Loucy (cell line): ENCODE results near the gene ACTG1.

Source experiments
- H2AFZ ChIP-seq: fragments of 200-600 bp; sonication (generic); 2 replicates; pipeline ENCODE4 v1.6.0; 2016; ENCODE audit warnings: antibody characterized with exemption, mild to moderate bottlenecking, low read length, moderate library complexity
- H3F3A ChIP-seq: fragments of 200-600 bp; 2 replicates; pipeline ENCODE4 v1.6.0; 2016; ENCODE audit warnings: antibody characterized with exemption, low read depth, mild to moderate bottlenecking
- H3K27me3 ChIP-seq: fragments of 200-600 bp; sonication (generic); 2 replicates; pipeline ENCODE4 v1.6.1; 2014; ENCODE audit warnings: low read length, mild to moderate bottlenecking; ENCODE audit not compliant: insufficient read depth, poor library complexity, severe bottlenecking
- H3K36me3 ChIP-seq: fragments of 200-600 bp; sonication (generic); 2 replicates; pipeline ENCODE4 v1.6.1; 2016; ENCODE audit warnings: low read length; ENCODE audit not compliant: insufficient read depth
- H3K4me1 ChIP-seq: fragments of 200-600 bp; sonication (generic); 2 replicates; pipeline ENCODE4 v1.5.1; 2014; ENCODE audit warnings: low read length, mild to moderate bottlenecking; ENCODE audit not compliant: insufficient read depth, poor library complexity, severe bottlenecking
- H3K4me2 ChIP-seq: fragments of 200-600 bp; sonication (generic); 2 replicates; pipeline ENCODE4 v1.6.0; 2014; ENCODE audit warnings: antibody characterized with exemption, low read length, low read depth, mild to moderate bottlenecking; ENCODE audit not compliant: poor library complexity, severe bottlenecking
- H3K4me3 ChIP-seq: fragments of 200-600 bp; sonication (generic); 2 replicates; pipeline ENCODE4 v1.5.1; 2014; ENCODE audit warnings: low read length, mild to moderate bottlenecking, mixed read lengths; ENCODE audit not compliant: poor library complexity, severe bottlenecking
- H3K79me2 ChIP-seq: fragments of 200-600 bp; sonication (generic); 2 replicates; pipeline ENCODE4 v1.6.1; 2014; ENCODE audit warnings: low read length; ENCODE audit not compliant: insufficient read depth
- H3K9ac ChIP-seq: fragments of 200-600 bp; sonication (generic); 2 replicates; pipeline ENCODE4 v1.6.0; 2014; ENCODE audit warnings: mild to moderate bottlenecking, low read depth, low read length, moderate library complexity; ENCODE audit not compliant: poor library complexity, severe bottlenecking
- H3K9me2 ChIP-seq: fragments of 200-600 bp; sonication (generic); replicated peaks from 2 replicates; pipeline ENCODE4 v1.6.1; 2016; ENCODE audit warnings: low read depth, low read length, mixed read lengths
- H3K9me3 ChIP-seq: fragments of 200-600 bp; sonication (generic); 2 replicates; pipeline ENCODE4 v1.6.1; 2014; ENCODE audit warnings: mild to moderate bottlenecking, antibody characterized with exemption, low read length, low read depth; ENCODE audit not compliant: insufficient read depth
- H4K20me1 ChIP-seq: fragments of 200-600 bp; sonication (generic); 2 replicates; pipeline ENCODE4 v1.6.0; 2014; ENCODE audit warnings: antibody characterized with exemption, low read length, mild to moderate bottlenecking; ENCODE audit not compliant: insufficient read depth, poor library complexity, severe bottlenecking
- EZH2phosphoT487 ChIP-seq: fragments of 200-600 bp; IDR thresholded peaks from 2 replicates; pipeline ENCODE4 v1.6.1; 2018; ENCODE audit warnings: antibody characterized with exemption, mild to moderate bottlenecking, moderate library complexity, borderline replicate concordance
- TF ChIP-seq, protein P1 (sequence below): fragments of 200-600 bp; sonication (generic); conservative IDR thresholded peaks from 2 replicates; pipeline ENCODE4 v1.5.1; 2014; ENCODE audit warnings: mild to moderate bottlenecking, antibody characterized with exemption, low read length

The ACTG1 gene

DNA sequence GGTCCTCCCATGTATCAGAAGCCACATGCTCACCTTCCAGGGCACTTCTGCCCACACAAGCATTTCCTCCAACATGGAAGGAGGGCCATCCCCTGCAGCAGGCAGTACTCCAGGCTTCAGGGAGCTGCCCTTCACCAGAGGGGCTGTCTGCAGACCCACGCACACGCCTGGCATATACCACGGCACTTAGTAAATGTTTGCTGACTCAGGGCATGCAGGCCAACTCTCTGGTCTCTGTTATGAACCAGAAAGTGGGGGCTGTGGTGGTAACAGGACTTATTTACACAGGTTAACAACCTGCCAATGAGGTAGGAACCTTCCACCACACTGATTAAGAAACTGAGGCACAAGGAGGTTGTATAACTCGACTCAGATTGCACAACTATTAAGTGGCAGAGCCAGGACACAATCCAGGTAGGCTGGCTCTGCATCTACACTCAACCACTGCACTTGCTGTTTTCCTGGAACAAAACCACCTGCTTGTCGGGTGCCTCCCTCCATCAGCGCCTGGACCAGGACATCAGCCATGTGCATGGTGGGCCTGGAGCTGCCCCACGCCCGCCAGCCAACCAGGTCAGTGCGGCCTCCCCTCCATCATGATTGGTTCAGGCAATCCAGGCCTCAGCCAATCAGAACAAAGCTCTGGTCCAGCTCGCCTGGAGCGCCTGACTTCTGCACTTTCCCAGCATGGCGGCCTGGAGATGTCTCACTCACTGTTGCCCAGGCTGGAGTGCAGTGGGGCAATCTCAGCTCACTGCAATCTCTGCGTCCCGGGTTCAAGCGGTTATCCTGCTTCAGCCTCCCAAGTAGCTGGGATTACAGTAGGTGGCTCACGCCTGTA, 19.2 kb downstream of the ACTG1 start:
- Histone ChIP-seq H3K4me3 (no peak overlapping the region), H3K9me3 (no peaks in the 10 kb centered on the region), H3K27me3 (no peaks in the 10 kb centered on the region), H3K4me1 (peaks cover 37% of the 10 kb centered on the region), H4K20me1 (no peaks in the 10 kb centered on the region), H2AFZ (no peak overlapping the region), H3K9me2 (no peaks in the 10 kb centered on the region), H3K79me2 (peaks cover 19% of the 10 kb centered on the region), H3K9ac (no peak overlapping the region), H3K4me2 (no peak overlapping the region), H3K36me3 (no peaks in the 10 kb centered on the region), H3F3A (no peaks in the 10 kb centered on the region)
- TF ChIP-seq, protein P1, sequence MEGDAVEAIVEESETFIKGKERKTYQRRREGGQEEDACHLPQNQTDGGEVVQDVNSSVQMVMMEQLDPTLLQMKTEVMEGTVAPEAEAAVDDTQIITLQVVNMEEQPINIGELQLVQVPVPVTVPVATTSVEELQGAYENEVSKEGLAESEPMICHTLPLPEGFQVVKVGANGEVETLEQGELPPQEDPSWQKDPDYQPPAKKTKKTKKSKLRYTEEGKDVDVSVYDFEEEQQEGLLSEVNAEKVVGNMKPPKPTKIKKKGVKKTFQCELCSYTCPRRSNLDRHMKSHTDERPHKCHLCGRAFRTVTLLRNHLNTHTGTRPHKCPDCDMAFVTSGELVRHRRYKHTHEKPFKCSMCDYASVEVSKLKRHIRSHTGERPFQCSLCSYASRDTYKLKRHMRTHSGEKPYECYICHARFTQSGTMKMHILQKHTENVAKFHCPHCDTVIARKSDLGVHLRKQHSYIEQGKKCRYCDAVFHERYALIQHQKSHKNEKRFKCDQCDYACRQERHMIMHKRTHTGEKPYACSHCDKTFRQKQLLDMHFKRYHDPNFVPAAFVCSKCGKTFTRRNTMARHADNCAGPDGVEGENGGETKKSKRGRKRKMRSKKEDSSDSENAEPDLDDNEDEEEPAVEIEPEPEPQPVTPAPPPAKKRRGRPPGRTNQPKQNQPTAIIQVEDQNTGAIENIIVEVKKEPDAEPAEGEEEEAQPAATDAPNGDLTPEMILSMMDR, result no peak
- TF ChIP-seq EZH2phosphoT487, result no peak

DNA sequence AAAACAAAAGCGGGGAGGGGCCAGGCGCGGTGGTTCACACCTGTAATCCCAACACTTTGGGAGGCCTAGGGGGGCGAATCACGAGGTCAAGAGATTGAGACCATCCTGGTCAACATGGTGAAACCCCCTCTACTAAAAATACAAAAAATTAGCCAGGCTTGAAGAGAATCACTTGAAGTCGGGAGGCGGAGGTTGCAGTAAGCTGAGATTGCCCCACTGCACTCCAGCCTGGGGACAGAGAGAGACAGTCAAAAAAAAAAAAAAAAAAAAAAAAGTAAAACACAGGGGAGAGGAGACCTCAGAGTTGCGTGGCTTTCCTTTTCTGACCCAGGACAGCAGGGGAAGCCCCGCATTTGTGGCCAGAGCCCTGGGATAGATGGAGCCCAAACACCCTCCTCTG, 19.9 kb downstream of the ACTG1 start:
- Histone ChIP-seq H3K36me3 (no peaks in the 10 kb centered on the region), H3K4me2 (no peak overlapping the region)
- TF ChIP-seq EZH2phosphoT487, result no peak
- TF ChIP-seq, protein P1, result no peak

DNA sequence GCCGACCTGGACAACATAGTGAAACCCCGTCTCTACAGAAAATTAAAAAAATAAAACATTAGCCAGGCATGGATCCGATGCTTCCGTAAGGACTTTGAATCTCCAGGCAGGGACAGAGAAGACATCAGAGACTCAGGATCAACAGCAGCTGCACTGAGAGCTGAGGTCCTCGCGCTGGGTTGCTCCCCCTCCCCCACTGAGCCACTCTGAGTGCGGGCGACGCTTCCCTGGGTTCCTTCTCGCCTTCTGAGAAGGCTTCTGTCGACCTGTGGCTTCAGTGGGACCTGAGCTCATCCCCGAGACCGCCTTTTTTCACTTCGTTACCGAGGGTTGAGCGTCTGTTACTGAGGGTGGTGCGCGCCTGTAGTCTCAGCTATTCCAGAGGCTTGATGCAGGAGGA, 20.4 kb downstream of the ACTG1 start:
- Histone ChIP-seq H3K9me2 (no peaks in the 10 kb centered on the region), H3K27me3 (no peaks in the 10 kb centered on the region), H3K9me3 (no peaks in the 10 kb centered on the region), H4K20me1 (no peaks in the 10 kb centered on the region), H3F3A (no peaks in the 10 kb centered on the region), H3K9ac (no peak overlapping the region), H3K79me2 (peaks cover 30% of the 10 kb centered on the region), H3K4me1 (peaks cover 46% of the 10 kb centered on the region), H2AFZ (no peak overlapping the region), H3K36me3 (no peaks in the 10 kb centered on the region), H3K4me3 (no peak overlapping the region), H3K4me2 (no peak overlapping the region)
- TF ChIP-seq EZH2phosphoT487, result no peak
- TF ChIP-seq, protein P1, result no peak

More for the DNA sequence above, 19.9 kb downstream of the ACTG1 start:
- H3K4me1 ChIP-seq, result peaks cover 42% of the 10 kb centered on the region
- no peaks in the 10 kb centered on the region for H4K20me1 ChIP-seq
- no peaks in the 10 kb centered on the region for H3F3A ChIP-seq
- peaks cover 25% of the 10 kb centered on the region for H3K79me2 ChIP-seq
- no peak overlapping the region for H3K9ac ChIP-seq
- no peak overlapping the region for H3K4me3 ChIP-seq
- H2AFZ ChIP-seq, result no peak overlapping the region
- H3K9me2 ChIP-seq, result no peaks in the 10 kb centered on the region
- no peaks in the 10 kb centered on the region for H3K9me3 ChIP-seq
- no peaks in the 10 kb centered on the region for H3K27me3 ChIP-seq
